SU-DHL-6 (cell line): Measurements from ENCODE around the gene FMNL3.

Experiments
- H2AFZ ChIP-seq: fragments of 200-600 bp; sonication (generic); 2 replicates; pipeline ENCODE4 v1.6.1; 2014; ENCODE audit warnings: low read depth, mild to moderate bottlenecking, moderate library complexity, mixed read lengths, antibody characterized with exemption, low read length; ENCODE audit not compliant: severe bottlenecking
- H3F3A ChIP-seq: fragments of 200-600 bp; shearing (Covaris generic); 2 replicates; pipeline ENCODE4 v1.6.0; 2016; ENCODE audit warnings: antibody characterized with exemption, mild to moderate bottlenecking; ENCODE audit not compliant: insufficient read depth
- H3K27ac ChIP-seq: fragments of 200-600 bp; sonication (generic); 2 replicates; pipeline ENCODE4 v1.5.1; 2016; ENCODE audit warnings: low read depth, mild to moderate bottlenecking, low read length, moderate library complexity, mixed read lengths
- H3K27me3 ChIP-seq: fragments of 200-600 bp; sonication (generic), shearing (Covaris generic); 2 replicates; pipeline ENCODE4 v1.6.0; 2014; ENCODE audit warnings: mild to moderate bottlenecking, low read length
- H3K36me3 ChIP-seq: fragments of 200-600 bp; sonication (generic); 2 replicates; pipeline ENCODE4 v1.6.1; 2014; ENCODE audit warnings: mild to moderate bottlenecking, low read length, mixed read lengths
- H3K4me2 ChIP-seq: fragments of 300-600, 200-600 bp; shearing (Covaris generic), sonication (generic); 2 replicates; pipeline ENCODE4 v1.6.0; 2014; ENCODE audit warnings: low read length, low read depth, mild to moderate bottlenecking; ENCODE audit not compliant: poor library complexity, severe bottlenecking
- H3K4me3 ChIP-seq: fragments of 200-600 bp; sonication (generic); 2 replicates; pipeline ENCODE4 v1.5.1; 2014; ENCODE audit warnings: antibody characterized with exemption, low read length, mild to moderate bottlenecking, mixed read lengths; ENCODE audit not compliant: insufficient read depth, poor library complexity, severe bottlenecking
- H3K79me2 ChIP-seq: fragments of 200-600 bp; sonication (generic); 2 replicates; pipeline ENCODE4 v1.6.1; 2014; ENCODE audit warnings: mild to moderate bottlenecking, low read length, moderate library complexity; ENCODE audit not compliant: insufficient read depth
- H3K9ac ChIP-seq: fragments of 200-600 bp; sonication (generic); 2 replicates; pipeline ENCODE4 v1.7.0; 2014; ENCODE audit warnings: mild to moderate bottlenecking, low read length
- H3K9me2 ChIP-seq: fragments of 200-600 bp; sonication (generic); replicated peaks from 2 replicates; pipeline ENCODE4 v1.6.1; 2014; ENCODE audit warnings: low read length; ENCODE audit not compliant: insufficient read depth
- H3K9me3 ChIP-seq: fragments of 200-600 bp; sonication (generic); 2 replicates; pipeline ENCODE4 v1.6.1; 2014; ENCODE audit warnings: low read length, mixed read lengths; ENCODE audit not compliant: insufficient read depth
- H4K20me1 ChIP-seq: fragments of 200-600 bp; sonication (generic); 2 replicates; pipeline ENCODE4 v1.6.1; 2014; ENCODE audit warnings: low read depth, mild to moderate bottlenecking, antibody characterized with exemption, low read length, moderate library complexity, mixed read lengths
- CTCF ChIP-seq: fragments of 200-600 bp; sonication (generic); IDR thresholded peaks from one replicate; pipeline ENCODE4 v1.5.1; 2017; ENCODE audit warnings: antibody characterized with exemption, mild to moderate bottlenecking, low read length, moderate library complexity; ENCODE audit not compliant: insufficient read depth, poor library complexity, severe bottlenecking
- EZH2phosphoT487 ChIP-seq: fragments of 200-600 bp; sonication (generic), shearing (Covaris generic); conservative IDR thresholded peaks from 2 replicates; pipeline ENCODE4 v1.6.1; 2018; ENCODE audit warnings: mild to moderate bottlenecking, antibody characterized with exemption, low read length, moderate library complexity, mixed read lengths

The FMNL3 gene

GRCh38 chr12:49662998-49663843 is 44.0 kb downstream of the FMNL3 start:
- TF ChIP-seq EZH2phosphoT487 (no peak), CTCF (no peak)
- Histone ChIP-seq H3K79me2 (no peaks in the 10 kb centered on the region), H3K4me2 (peak overlapping the region; percentile 77), H3F3A (no peaks in the 10 kb centered on the region), H3K27ac (peak overlapping the region; percentile 86), H4K20me1 (no peaks in the 10 kb centered on the region), H3K9ac (peak overlapping the region; percentile 60), H3K36me3 (no peaks in the 10 kb centered on the region), H3K9me3 (no peaks in the 10 kb centered on the region), H2AFZ (no peak overlapping the region), H3K9me2 (no peaks in the 10 kb centered on the region), H3K4me3 (peak overlapping the region; percentile 45), H3K27me3 (no peaks in the 10 kb centered on the region)

- Histone ChIP-seq H3K9ac (no peak overlapping the region), H3K79me2 (no peaks in the 10 kb centered on the region), H3K4me2 (peak overlapping the region; percentile 1), H3F3A (no peaks in the 10 kb centered on the region), H4K20me1 (no peaks in the 10 kb centered on the region), H2AFZ (no peak overlapping the region), H3K9me2 (no peaks in the 10 kb centered on the region), H3K9me3 (no peaks in the 10 kb centered on the region), H3K36me3 (no peaks in the 10 kb centered on the region), H3K27me3 (no peaks in the 10 kb centered on the region), H3K4me3 (no peak overlapping the region), H3K27ac (peak overlapping the region; percentile 86)
- TF ChIP-seq EZH2phosphoT487 (no peak), CTCF (no peak)
These were observed 45.5 kb downstream of the FMNL3 start for GRCh38 chr12:49661746-49662145.

- no peaks in the 10 kb centered on the region for H3K9me3 ChIP-seq
- H3K9ac ChIP-seq, result no peak overlapping the region
- no peaks in the 10 kb centered on the region for H3K27me3 ChIP-seq
- no peak overlapping the region for H3K4me3 ChIP-seq
- H3K36me3 ChIP-seq, result no peaks in the 10 kb centered on the region
- peak overlapping the region; percentile 86 for H3K27ac ChIP-seq
- H3F3A ChIP-seq, result no peaks in the 10 kb centered on the region
- H2AFZ ChIP-seq, result no peak overlapping the region
- TF ChIP-seq CTCF, result no peak
- TF ChIP-seq EZH2phosphoT487, result no peak
- no peaks in the 10 kb centered on the region for H3K79me2 ChIP-seq
- H3K4me2 ChIP-seq, result peak overlapping the region; percentile 1
- no peaks in the 10 kb centered on the region for H3K9me2 ChIP-seq
- H4K20me1 ChIP-seq, result no peaks in the 10 kb centered on the region
These were observed 46.0 kb downstream of the FMNL3 start for GRCh38 chr12:49661191-49661590.
